GM10266 (cell line): ENCODE data around the gene RNF213.

Source experiments
- DNase-seq: peaks from one replicate; pipeline ENCODE4 v3.0.0; 2012; ENCODE audit errors: extremely low spot score
- CTCF ChIP-seq: IDR thresholded peaks from 2 replicates; pipeline ENCODE4 v1.5.1; 2012; ENCODE audit warnings: mild to moderate bottlenecking, low read depth; ENCODE audit not compliant: control insufficient read depth, insufficient read depth; ENCODE audit errors: missing control alignments

The RNF213 gene

GRCh38 chr17:80260791-80261158, at the start of gene RNF213:
RNF213 (plus strand) TSS chr17:80260852; CDS start chr17:80263682, 2,830 bp downstream.
- DNase-seq = peak; percentile 93
- no peak for TF ChIP-seq CTCF

GRCh38 chr17:80212109-80212508, 48.5 kb upstream of the RNF213 start:
- DNase-seq = no peak

GRCh38 chr17:80212511-80212910, 48.1 kb upstream of the RNF213 start:
- no peak for TF ChIP-seq CTCF
- no peak for DNase-seq

More at GRCh38 chr17:80212109-80212508, 48.5 kb upstream of the RNF213 start:
- TF ChIP-seq CTCF = no peak

GRCh38 chr17:80212962-80213642, 47.5 kb upstream of the RNF213 start:
- no peak for DNase-seq
- no peak for TF ChIP-seq CTCF

GRCh38 chr17:80213643-80213975, 47.0 kb upstream of the RNF213 start:
- DNase-seq = no peak
- TF ChIP-seq CTCF = no peak

GRCh38 chr17:80214012-80214877, 46.4 kb upstream of the RNF213 start:
- DNase-seq = no peak
- TF ChIP-seq CTCF = no peak

- TF ChIP-seq CTCF = no peak
- DNase-seq = no peak
Measured at GRCh38 chr17:80214878-80215210, 45.8 kb upstream of the RNF213 start.
